Activated T-helper 9 cell treated with anti-CD3 and anti-CD28 coated beads, Interleukin-2, amount 50 U/mL, for 16 hours (primary cell): ENCODE data around the gene C19orf25.
"Not testable (repeated sequence)": the region's sequence is repeated elsewhere in the genome, so short reads cannot be mapped to it uniquely, and the experiment has no call there.

Experiments used
- DNase-seq: peaks from one replicate; pipeline ENCODE4 v3.0.0-alpha.2; 2020; ENCODE audit warnings: low read depth

C19orf25 gene

DNA sequence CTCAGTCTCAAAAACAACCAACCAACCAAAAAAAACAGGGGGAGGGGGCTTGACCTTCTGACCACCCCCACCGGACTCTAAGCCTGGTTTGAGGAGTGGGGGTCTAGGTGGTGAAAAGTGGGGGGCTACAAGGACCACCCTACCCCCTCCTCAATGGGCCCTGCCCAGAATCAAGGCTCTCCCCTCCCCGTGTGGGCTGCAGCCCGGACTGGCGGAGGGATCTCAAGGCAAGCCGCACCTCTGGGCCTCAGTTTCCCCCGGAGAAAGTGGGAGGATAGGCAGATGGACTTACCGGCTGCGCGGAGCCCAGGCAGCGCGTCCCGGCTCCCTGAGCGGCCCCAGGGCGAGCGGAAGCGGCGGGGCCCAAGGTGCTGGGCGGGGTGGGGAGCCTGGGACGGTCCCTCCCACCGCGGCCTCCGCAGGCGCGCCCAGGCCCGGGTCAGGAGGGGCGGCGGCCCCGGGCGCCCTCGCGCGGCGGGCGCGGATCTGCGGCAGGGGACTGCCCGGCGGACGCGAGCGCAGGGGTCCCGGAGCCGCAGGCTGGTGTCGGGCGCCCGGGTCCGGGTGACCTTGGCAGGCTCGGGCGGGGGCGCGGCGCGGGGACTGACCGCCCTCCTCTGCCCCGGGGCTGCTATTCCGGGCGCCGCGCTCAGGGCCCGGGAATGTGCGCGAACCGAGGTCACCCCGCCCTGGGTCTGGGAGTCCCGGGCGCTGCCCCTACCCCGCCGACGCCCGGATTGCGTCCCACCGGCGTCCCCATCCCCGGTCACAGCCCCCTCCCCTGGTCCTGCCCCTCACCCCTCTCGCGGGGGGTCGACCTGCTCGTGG lies 33.9 kb upstream of the C19orf25 start, which contains the start of gene ADAMTSL5:
TSS of gene ADAMTSL5 (minus strand) at position 349 of the 828 bp plus-strand sequence. CDS start 2,076 bp downstream, outside the sequence.
- DNase-seq: peak; percentile 56

DNA sequence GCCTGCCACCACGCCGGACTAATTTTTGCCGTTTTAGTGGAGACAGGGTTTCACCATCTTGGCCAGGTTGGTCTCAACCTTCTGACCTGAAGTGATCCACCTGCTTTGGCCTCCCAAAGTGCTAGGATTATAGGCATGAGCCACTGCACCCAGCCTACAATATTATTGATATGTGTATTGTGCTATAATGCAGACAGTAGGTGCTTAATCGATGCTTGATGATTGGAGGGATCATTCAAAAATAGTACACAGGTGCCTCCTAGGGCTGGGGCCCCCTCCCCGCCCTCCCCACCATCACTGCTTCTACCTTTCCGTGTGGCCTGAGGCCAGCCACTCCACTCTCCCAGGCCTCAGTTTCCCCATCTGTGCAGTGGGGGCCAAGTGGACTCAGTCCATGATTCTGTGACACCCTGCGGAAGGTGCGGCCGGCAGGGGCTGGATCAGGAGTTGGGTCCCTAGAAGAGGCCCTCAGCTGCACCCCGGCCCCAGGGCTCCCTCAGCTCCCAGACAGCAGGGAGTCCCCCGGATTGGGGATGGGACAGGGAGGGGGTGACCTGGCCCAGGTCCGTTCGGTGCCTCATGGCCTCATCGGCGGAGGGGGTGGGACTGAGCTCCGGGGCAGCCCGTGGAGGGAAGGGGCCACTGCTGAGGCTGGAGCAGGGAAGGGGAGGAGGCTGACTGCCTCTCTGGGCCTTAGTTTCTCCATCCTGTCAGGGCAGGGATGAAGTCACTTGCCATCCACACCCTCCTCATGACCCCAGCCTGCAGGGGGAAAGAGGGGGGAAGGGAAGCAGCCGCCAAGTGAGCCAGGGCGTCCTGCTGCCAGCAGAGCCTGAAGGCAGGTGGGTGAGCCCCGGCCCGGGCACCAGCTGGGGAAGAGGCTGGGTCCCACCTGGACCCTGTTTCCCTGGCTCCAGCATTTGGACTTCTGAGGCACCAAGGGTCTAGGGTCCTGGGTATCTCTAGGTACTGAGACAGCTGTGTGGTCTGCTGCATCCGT lies 32.6 kb upstream of the C19orf25 start:
- no peak for DNase-seq

DNA sequence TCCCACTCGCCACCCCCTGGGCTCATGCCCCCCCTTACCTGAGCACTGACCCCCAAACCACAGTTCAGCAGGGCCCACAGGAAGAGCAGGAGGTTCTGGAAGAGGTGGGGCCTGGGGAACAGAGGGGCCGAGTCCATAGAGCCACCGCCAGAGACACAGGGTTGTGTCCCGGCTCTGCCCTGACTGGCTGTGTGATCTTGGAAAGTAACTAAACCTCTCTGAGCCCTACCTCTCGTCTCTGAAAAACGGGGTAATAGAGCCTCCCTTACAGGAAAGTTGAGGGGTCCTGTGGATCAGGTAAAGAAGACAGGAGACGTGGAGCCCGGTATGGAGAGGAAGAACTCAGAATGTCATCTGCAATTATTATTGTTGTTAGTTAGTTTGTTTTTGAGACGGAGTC lies 31.8 kb upstream of the C19orf25 start:
- DNase-seq: no peak

DNA sequence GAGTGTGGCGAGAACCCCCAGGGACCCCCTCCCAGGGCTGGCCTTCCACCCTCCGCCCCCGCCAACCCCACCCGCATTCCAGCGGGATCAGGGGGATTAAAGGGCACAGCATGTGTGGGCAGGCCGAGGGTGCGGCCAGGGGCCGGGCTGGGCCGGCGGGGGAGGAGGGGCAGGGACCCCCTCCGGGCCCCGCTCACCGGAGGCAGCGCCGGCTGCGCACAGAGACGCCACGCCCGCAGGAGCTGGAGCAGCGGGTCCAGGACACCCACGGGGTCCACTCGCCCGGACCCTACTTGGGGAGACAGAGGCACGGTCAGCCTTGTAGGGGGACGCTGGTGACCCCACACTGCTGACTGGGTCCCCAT lies 31.4 kb upstream of the C19orf25 start:
- no peak for DNase-seq

DNA sequence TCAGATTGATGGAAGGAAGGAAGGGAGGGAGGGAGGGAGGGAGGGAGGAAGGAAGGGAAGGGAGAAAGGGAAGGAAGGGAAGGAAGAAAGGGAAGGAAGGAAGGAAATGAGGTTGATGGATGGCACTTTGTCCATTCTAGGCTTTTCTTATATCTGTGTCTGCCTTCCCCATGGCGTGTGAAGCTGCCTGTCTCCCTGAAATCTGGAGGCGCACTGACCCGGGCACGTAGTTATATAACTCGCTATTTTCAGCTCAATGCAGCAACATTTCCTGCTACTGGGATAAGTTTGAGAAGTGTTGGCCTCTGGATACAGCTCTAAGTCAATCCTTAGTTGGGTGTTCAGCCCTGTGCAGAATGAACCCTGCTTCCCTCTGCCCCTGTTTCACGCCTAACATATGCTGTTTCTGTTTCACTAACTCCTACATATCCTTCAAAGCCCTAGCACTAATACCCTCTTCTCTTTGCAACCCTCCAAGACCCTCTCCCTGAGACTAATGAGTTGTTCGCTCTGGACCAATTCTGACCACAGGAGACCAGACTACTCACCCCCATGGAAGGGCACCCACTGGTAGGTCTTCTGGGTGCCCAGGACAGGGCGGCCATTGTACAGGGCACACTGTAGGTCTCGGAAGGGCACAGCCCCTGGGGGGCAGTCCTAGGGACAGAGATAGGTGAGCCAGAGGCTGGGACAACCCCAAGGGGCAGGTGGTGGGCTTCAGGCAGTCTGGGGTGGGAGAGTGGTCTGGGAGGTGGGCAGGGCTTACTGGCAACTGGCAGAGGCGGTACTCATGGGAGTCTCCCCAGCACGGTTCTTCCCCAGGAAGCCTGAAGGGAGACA lies 30.8 kb upstream of the C19orf25 start:
- no peak for DNase-seq

DNA sequence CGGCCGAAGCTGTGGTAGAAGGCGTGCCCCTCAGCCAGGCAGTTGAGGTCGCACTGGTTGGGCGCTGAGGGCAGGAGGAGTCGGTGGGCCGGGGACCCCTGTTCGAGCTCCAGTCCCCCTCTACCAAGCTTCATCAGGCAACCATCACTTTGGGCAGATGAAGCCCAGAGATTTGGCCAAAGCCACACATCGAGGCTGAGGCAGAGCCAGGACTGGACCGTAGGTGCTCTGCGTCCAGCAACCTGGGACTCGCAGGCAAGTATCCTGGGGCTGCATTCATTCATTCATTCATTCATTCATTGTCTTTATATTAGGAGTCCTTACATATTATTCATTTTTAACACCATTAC lies 29.5 kb upstream of the C19orf25 start:
- DNase-seq: no peak

DNA sequence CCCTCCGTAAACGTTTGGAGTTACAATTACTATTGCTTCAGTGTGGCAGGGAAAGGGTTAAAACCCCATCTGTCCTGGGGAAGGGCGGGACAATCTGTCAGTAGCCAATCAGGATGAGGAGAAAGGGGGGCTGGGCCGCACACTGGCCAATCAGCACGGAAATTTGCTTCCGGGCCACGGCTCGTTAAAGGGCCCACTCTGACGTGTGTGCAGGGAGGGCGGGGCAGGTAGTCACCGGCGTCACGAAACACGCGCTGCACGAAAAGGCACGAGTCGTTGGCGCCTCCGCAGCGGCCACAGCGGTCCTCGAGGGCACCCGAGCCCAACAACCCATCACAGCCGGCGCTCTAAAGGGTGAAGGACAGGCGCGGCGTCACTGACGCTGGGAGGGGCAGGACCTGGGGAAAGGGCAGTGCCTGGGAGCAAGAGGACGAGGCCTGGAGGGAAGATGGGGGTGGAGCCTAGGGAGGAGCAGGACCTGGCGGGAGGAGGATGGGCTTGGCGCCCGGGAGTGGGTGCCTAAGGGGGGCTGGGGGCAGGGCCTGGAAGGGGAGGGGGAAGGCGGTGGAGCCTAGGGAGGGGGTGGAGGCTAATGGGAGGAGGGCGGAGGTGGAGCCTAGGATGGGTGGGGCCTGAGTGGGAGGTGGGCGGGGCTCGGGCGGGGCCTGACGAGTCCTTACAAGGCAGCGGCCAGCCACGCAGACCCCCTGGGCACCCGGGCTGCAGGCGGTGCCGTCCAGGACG lies 28.9 kb upstream of the C19orf25 start:
- peak; percentile 83 for DNase-seq

DNA sequence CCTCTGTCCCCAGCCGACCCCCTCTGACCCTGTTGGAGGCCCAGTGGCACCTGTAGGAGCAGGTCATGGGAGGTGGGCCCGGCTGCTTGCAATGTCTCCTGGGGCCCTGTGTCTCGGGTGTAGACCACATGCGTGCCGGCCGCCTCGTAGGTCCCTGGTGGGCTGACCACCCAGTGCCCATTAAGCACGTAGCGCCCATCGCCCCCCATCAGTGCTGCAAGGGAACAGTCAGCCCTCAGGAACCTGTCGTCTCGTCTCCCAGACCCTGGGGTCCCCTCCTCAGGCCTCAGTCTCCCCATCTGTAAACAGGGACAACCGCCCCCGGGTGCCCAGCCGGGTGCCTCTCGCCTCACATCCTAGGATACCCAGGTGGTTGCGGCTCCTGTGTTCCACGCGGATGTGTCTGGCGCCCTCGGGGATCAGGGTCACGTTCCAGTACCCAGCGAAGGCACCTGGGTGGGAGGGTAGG lies 28.2 kb upstream of the C19orf25 start:
- no peak for DNase-seq

DNA sequence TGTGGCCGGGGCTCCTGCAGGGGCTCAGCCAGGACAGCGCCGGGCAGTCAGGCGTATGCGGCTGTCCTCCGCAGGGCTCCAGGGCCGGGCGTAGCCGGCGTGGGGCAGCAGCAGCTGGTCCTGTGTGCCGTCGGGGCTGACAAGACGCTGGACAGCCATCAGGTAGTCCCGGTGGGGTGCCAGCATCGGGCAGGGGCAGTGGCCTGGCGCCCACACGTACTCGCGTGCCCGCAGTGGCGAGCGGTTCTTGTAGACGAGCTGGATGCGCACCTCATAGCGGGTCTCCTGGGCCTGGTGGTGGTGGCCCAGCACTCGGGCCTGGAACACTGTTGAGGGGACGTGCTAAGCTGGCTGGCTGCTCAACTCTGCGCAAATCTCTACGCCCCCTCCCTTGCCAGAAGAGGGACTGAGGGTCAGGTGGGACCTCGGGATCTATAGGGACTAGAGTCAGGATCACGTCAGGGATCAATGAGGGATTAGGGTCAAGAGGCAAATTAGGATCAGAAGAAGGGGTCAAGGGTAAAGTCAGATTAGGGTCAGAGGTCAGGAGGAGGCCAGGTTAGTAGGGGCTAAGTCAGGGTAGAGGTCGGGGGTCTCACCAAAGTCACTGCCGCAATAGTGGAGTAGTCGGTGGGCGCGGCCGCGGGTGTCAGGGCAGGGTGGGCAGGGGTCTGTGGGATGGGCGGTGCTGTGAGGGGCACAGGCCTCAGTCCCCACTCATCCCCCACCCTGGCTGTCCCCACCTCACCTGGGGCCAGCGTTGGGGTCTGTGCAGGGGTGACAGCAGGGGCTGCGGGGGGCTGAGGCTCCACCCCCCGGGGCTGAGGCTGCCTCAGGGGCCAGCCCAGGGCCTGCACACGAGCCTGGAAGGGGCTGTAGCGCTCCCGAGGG lies 27.2 kb upstream of the C19orf25 start:
- DNase-seq: no peak

DNA sequence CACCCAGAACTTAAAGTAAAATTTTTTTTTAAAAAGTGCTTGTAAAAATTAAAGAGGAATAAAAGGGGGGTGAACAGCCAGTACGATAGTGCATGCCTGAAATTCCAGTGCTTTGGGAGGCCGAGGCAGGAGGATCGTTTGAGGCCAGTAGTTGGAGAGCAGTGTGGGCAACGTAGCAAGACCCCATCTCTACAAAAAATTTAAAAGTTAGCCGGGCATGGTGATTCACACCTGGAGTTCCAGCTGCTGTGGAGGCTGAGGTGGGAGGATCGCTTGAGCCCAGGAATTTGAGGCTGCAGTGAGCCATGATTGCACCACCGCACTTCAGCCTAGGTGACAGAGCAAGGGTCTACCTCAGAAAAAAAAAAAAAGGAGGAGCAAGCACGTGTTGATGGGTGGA lies 26.0 kb upstream of the C19orf25 start:
- no peak for DNase-seq

DNA sequence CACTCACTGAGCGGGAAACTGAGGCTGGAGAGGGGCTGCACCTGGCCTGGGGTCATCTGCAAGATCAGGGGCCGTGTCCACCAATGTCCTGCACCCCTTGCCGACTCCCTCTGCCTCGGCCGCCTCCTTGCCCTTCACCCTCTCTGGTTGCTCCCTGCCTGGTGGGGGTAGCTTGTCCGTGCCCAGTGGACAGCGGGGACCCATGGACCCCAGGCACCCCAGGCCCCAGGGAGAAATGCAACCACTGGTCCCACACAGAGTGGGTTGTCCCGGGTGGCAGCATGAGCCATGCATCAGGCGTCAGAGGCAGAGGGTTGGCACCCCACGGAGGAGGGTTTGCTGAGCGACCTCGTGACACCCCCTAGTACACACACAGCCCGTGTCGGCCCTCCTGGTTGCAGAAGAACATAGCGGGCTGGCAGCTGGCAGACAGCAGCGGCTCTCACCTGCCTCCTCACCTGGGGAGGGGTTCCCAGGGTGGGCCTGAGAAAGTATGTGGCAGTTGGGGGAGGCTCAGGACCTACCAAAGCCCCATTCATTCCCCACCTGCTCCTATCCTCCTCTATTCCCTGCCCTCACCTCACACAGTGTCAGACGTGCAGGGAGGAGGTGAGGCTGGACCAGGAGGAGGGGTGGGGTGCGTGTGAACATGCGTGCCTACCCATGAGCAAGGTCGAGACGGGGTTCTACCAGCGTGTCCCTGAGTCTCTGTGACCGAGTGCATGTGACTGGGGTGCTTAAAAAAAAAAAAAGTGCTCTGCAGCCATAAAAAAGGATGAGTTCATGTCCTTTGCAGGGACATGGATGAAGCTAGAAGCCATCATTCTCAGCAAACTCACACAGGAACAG lies 25.1 kb upstream of the C19orf25 start:
- DNase-seq: no peak

DNA sequence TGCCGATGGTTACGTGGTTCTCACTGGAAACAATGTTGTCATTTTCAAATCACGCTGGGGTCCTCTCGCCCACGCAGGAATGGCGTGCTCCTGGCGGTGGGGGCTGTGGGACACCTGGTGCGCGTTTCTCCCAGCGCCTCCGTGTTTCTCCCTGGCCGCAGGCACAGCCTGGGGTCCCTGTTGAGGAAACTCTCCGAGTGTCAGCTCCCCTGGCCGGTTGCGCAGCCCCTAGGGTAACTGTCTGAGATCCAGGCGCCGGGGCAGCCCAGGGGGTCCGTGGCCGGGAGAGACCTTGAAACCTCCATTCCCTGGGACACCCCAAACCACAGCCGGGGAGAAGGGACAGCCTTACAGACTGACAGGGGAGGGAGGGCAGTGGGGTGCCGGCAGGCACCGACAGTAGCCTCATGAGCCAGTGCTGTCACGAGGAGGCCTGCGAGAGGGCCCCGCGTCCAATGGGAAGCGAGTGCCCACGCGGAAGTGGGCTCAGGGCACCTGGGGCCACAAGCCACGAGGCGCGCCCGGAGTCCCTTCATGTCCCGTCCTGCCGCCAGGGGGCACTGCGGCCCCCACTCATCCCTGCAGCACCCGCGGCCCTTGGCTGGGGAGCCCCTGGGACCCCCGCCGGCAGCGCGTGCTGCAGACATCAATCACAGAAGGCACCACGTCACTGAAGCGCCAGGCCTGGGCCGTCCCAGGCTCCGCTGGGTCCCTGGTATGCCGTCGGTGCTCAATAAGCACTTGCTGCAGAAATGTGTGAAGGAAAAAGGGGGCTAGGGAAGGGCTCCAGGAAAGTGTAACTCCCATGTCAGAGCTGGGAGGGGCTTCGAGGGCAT lies 24.3 kb upstream of the C19orf25 start:
- DNase-seq: peak; percentile 57

DNA sequence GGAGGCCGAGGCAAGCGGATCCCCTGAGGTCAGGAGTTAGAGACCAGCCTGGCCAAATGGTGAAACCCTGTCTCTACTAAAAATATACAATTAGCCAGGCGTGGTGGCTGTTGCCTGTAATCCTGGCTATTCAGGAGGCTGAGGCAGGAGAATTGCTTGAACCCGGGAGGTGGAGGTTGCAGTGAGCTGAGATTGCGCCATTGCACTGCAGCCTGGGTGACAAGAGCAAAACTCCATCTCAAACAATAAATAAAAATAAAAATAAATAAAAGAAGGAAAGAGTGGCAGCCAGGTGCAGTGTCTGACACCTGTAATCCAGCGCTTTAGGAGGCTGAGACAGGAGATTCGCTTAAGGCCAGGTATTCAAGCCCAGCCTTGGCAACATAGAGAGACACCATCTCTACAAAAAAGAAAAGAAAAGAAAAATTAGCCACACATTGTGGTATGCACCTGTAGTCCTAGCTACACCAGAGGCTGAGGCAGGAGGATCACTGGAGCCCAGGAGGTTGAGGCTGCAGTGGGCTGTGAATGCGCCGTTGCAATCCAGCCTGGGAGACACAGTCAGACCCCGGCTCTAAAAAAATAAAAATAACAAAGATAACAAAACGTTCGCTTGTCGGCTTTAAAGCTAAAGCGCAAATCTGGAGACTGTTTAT lies 23.5 kb upstream of the C19orf25 start:
- no peak for DNase-seq

DNA sequence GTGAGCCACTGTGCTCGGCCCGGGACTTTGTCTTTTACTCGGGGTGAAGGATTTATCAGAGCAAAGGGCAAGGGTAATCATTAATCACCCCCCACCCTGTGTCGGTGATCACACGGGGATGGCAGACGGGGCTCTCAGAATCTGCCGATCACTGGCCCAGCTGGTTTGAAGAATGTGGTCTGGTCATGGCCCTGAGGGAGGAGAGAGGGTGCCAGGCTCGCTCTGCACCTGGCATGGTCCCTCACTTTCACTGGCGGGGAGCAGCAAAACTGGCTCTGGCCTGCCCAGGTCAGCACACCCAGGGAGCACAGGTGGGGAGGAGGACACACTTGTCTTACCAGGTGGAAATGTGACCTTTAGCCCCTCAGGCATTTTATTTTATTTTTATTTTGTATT lies 22.2 kb upstream of the C19orf25 start:
- DNase-seq: no peak

DNA sequence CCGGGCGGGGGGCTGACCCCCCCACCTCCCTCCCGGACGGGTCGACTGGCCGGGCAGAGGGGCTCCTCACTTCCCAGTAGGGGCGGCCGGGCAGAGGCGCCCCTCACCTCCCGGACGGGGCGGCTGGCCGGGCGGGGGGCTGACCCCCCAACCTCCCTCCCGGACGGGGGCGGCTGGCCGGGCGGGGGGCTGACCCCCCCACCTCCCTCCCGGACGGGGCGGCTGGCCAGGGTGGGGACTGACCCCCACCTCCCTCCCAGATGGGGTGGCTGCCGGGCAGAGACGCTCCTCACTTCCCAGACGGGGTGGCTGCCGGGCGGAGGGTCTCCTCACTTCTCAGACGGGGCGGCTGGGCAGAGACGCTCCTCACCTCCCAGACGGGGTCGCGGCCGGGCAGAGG lies 20.2 kb upstream of the C19orf25 start:
- DNase-seq: not testable (repeated sequence)

DNA sequence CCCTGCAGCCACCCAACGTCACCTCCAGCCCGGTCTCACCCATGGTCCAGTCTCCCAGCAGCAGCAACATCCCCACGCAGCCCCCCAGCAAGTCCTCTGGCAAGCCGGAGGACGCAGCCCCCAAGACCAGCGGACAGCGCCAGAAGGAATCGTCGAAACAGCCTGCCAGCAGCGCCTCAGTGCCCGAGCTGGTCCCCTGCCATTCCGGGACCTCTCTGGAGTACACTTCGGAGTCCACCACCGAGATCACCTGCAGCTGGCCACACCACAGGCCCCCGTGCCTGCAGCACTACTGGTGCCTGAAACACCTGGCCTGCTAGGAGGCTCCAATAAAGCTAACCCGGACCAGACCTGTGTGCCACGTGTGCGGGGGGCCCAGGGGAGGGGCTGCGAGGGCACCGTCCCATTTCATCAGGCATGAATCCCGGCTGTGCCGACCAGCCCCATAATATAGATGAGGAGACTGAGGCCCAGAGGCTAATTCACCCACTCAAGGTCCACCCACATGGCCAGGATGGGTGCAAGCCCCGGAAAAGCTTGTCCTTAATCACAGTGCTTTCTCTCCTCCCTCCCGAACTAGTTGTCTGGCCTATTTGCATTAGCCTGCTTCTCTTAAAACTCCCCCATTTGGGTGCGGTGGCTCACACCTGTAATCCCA lies 18.7 kb upstream of the C19orf25 start:
- no peak for DNase-seq
